H1 (cell line): Measurements from ENCODE around the gene ACVR1. TPM values are rescaled to one million over a fixed set of nuclear protein-coding genes. Genes with fewer than 3 reads are reported as not detected.

Source experiments
- CBX5 ChIP-seq: fragments of 300-800, 300-1000 bp; sonication (generic); IDR thresholded peaks from 2 replicates; pipeline ENCODE4 v1.7.1; 2016; ENCODE audit warnings: antibody characterized with exemption, low read length, low read depth
- HDAC2 ChIP-seq, 2 experiments: fragments of 300-600 bp in 1 of 2; sonication (generic) in 1 of 2; IDR thresholded peaks; 2 replicates each; pipeline ENCODE4 v1.6.1; 2011 to 2012; ENCODE audit warnings: low read depth in 2 of 2, low read length in 2 of 2, mild to moderate bottlenecking in 2 of 2, moderate library complexity in 2 of 2, borderline replicate concordance in 1 of 2, inconsistent platforms in 1 of 2
- NRF1 ChIP-seq: IDR thresholded peaks from 2 replicates; pipeline ENCODE4 v1.6.1; 2011; ENCODE audit warnings: mild to moderate bottlenecking, low read depth, low read length, improper control_type of control experiment
- polyA plus RNA-seq, 7 experiments: library from polyadenylated mRNA; depleted of rRNA in 3 of 7; stranded (reverse) in 5 of 7; unstranded in 2 of 7; fragments of >200 nt in 5 of 7; fragments of 200-250 nt in 2 of 7; gene quantifications; 1 replicate in 5 of 7; 2 replicates in 1 of 7; 4 replicates in 1 of 7; pipeline versions ENCODE4 v1.2.1 to v1.2.3, GENCODE V29; 2011 to 2013; ENCODE audit warnings: missing spikeins in 2 of 7, mixed read lengths in 2 of 7
- total RNA-seq: library from RNA; stranded (reverse); fragmentation: NEBNext Ultra II Directional; extraction: Animal tissue kit (Norgen Biotek cat#: 25700); gene quantifications from 2 replicates; pipeline ENCODE4 v1.2.1, GENCODE V29; 2021

Gene ACVR1
- total and polyA plus RNA-seq, 2 of the 8 experiments (the other 6 are each of a cell fraction or from before 2014, with no cell fraction given): 8.5 to 17.7 TPM

- TF ChIP-seq HDAC2 (IDR thresholded peaks at IDR 0.05; ENCODE audit: borderline replicate concordance in 1 of 2, low read depth in 2 of 2, low read length in 2 of 2) (no peak), CBX5 (no peak), NRF1 (no peak)
Measured at GRCh38 chr2:157732596-157732995, 143.5 kb downstream of the ACVR1 start (continued).
